ENCODE measurements around the gene KRTAP12-1.

Gene KRTAP12-1

DNA sequence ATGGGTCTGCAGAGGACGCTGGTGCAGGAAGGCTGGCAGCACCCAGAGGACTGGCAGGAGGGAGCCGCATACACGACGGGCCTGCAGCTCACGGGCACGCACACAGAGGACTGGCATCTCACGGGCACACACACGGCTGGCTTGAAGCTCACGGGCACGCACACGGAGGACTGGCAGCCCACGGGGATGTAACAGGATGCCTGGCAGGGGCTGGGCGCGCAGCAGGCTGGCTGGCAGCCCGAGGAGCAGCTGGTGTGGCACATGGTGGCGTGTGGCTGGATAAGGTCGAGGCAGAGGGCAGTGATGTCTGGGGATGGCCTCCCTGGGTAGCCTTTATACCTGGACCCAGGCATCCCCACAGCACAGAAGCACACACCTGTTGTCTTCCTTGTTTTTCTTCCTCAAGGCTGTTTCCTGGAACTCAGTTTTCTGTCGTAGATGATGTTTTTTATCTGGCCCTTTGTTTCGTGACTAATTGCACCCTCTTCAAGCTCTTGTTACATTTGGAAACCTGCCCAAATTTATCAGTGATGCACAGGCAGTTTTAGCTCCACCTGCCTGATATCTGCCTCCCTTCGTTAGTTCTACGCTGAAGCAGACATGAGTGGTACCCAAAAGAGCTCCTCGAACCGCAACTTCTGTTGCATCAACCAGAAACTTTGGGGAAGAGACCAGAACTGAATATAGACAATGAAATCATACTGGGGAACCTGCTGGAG, at the start of gene KRTAP12-1:
Gene KRTAP12-1 (minus strand): TSS at position 303 of the 719 bp plus-strand sequence. CDS start 40 bp downstream, at position 263.
- DNase-seq: peak; percentile 63 to 73

GRCh38 chr21:44730951-44731579, 49.1 kb upstream of the KRTAP12-1 start:
- no peak for DNase-seq

- no peak for DNase-seq
Measured at GRCh38 chr21:44730028-44730395, 48.0 kb upstream of the KRTAP12-1 start.

- no peak for DNase-seq
Measured at GRCh38 chr21:44729336-44730027, 47.5 kb upstream of the KRTAP12-1 start.

DNA sequence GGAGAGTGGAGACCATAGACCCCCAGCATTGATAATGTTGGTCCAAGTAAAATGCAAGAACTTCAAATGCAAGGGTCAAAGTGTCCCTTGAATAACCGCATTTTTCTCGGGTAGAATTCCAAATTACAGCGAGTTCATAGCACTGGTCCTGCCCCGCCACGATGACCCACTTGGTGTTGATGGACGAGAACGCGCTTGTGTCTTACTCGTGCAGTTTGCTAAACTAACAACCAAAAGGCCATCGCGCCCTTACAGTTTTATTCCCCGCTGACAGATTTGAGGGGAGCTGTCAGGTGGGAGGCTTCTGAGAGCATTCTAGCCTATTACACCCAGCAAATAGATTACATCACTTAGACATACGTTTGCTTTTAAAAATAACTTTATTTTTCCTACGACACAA, 46.8 kb upstream of the KRTAP12-1 start:
- no peak for DNase-seq

GRCh38 chr21:44727757-44728156, 45.8 kb upstream of the KRTAP12-1 start:
- no peak for DNase-seq

DNA sequence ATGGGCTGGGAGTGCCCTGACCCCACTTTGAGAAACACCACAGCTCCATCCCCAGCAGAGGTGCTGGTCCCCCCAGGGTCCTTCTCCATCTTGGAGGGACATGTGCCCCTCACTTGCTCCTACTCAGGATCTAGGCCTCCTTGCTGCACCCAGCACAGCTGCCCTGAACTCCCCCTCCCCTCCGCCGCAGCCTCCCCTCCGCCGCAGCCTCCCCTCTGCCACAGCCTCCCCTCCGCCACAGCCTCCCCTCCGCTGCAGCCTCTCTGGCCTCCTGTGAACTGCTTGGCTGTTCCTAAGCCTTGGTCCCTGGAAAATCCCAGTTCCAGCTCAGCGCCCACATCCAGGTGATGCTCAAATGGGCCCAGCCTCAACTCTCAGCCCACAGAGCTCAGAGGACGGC, 45.4 kb upstream of the KRTAP12-1 start:
- no peak for DNase-seq

GRCh38 chr21:44726826-44727225, 44.9 kb upstream of the KRTAP12-1 start:
- no peak for DNase-seq

DNA sequence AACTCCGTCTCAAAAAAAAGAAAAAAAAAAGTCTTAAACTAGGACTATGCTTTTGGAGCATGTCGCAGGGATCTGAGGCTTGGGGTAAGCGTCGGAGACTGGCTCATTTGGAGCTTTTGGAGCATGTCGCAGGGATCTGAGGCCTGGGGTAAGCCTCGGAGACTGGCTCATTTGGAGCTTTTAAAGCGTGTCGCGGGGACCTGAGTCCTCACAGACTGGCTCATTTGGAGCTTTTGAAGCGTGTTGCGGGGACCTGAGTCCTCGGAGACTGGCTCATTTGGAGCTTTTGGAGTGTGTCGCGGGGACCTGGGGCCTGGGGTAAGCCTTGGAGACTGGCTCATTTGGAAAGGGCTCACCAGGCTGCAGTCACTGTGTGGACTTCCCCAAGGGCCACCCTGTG, 43.0 kb upstream of the KRTAP12-1 start:
- no peak for DNase-seq

DNA sequence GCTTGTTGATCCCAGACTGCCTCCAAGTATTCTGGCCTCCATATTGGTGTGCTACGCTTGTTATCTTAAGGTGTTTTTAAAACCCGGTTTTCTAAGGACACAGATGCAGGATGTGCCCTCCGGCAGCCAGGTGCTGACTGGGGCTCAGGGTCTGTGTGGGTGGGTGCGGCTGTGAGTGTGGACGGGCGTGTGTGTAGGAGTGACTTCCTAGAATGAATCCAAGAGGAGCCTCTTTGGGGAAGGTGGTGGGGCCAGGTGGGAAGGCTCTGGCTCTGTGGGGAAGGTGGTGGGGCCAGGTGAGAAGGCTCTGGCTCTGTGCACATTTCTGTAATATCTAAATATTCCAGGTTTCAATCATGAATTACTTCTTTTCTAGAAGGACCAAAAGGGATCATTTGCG, 42.2 kb upstream of the KRTAP12-1 start:
- DNase-seq: no peak

GRCh38 chr21:44723177-44724131, 41.5 kb upstream of the KRTAP12-1 start:
- no peak for DNase-seq

DNA sequence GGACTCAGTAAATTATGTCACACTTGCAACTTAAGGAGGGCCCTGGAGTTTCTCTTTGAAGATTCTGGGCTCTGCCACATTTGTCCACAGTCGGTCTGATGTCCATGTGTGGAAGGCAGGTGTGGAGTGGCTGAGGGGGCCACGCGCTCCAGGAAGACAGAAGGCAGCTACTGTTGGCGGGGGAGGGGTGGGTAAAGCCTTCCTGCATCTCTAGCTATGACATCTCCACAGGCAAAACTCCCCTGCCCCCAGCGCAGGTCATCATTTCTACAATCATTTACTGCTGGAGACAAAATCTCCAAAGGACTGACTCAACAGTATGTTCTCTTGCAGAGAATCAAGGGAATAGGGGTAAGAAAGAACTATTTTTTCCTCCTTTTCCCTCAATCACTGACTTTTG, 40.8 kb upstream of the KRTAP12-1 start:
- peak in 1 of 2 experiments; percentile 39 for DNase-seq

DNA sequence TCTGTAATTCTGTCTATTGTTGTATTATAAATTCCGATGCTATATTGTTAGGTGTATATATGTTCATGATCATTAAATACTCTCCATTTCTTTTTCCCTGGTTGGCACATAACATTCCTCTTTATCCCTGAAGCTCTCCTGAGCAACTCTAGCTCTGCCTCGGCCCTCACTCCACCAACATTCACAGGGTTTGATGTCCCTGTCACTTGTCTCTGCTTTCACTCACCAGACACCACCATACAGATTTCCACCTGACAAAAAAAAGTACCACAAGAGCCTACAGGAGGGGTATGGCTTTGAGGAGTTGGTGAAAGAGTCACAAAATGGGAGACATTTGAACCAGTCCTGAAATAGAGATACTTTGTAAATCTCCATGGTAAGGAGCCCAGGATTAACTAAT, 38.2 kb upstream of the KRTAP12-1 start:
- DNase-seq: no peak

DNA sequence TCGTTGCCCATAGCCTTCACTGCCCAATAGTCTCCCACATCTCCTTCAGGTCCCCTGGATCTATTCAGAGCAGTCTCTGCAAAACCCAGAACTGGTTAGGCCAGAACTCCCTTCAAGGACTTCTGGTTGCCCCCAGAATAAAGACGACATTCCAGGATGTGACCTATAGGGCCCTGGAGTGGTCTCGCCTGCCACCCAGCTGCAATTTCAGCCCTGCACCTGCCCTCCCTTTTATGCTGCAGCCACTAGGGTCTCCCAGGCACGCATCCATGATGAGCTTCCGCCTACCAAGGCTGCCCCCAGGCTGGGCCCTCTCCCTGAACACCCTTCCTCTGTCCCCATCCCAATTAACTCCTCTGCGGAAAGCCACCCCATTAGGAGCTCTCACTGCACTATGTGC, 36.6 kb upstream of the KRTAP12-1 start:
- DNase-seq: no peak

DNA sequence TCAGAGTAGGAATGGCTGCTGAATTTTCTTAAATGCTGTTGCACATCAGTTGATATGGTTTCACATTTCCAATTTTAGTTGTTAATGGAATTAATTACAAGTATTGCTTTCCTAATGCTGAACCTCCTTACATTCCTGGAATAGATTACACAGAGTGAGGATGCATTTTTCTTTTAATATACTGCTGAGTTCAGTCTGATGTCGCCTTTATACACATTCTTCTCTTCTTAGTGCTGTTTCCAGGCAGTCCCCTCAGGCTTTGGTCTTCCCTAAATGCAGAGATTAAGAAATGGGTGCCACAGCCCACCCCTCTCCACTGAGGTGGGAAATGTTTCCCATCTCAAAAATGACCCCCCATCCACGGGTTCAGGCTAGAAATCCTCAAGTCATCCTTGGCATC, 36.1 kb upstream of the KRTAP12-1 start:
- no peak for DNase-seq

DNA sequence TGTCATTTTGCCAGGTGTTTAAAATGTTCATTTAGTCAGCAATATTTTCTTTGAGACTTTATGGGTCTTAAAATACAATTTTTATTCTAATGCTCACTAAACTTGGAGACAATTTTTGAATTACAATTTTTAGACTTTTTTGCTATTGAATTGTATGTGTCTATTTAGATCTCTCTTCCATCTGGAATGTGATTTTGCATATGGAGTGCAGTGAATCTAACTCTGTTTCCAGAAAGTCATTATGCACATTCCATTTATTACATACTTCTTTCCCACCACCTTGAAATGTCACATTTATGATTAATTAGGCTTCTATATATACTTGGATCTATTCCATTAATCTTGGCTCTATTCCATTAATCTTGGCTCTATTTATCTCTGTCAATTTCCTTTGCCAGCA, 35.0 kb upstream of the KRTAP12-1 start:
- DNase-seq: no peak

DNA sequence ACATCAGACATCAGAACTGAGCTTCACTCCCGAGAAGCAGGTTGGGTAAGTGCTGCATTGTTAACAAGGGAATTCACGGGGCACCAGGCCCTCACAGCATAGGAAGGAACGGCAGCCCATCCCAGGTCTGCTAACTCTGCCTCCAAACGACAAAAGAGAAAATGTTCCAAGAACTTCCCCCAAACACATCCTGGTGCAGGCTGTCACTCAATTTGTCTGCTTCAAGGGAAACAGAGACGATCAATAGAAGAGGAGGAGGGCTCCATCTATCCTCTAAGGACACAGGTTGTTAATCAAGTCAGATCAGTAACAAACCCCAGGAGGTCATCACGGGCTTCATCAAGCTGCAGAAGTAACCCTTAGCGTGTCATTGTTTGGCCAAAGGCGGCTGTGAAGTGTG, 32.9 kb upstream of the KRTAP12-1 start:
- no peak for DNase-seq

DNA sequence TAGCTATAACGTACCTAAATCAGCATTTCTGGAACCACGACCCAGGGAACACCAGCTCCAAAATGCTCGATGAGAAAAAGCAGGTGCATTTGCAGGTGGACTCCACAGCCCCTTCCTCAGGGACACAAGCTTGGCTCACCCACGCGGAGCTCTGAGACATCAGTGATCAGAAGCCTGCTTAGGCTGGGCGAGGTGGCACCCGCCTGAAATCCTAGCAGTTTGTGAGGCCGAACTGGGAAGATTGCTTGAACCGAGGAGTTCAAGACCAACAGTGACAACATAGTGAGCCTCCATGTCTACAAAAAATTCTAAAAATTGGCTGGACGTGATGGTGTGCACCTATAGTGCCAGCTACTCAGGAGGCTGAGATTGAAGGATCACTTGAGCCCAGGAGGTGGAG, 31.9 kb upstream of the KRTAP12-1 start:
- no peak for DNase-seq

- no peak for DNase-seq
Measured at GRCh38 chr21:44713130-44713529, 31.2 kb upstream of the KRTAP12-1 start.

DNA sequence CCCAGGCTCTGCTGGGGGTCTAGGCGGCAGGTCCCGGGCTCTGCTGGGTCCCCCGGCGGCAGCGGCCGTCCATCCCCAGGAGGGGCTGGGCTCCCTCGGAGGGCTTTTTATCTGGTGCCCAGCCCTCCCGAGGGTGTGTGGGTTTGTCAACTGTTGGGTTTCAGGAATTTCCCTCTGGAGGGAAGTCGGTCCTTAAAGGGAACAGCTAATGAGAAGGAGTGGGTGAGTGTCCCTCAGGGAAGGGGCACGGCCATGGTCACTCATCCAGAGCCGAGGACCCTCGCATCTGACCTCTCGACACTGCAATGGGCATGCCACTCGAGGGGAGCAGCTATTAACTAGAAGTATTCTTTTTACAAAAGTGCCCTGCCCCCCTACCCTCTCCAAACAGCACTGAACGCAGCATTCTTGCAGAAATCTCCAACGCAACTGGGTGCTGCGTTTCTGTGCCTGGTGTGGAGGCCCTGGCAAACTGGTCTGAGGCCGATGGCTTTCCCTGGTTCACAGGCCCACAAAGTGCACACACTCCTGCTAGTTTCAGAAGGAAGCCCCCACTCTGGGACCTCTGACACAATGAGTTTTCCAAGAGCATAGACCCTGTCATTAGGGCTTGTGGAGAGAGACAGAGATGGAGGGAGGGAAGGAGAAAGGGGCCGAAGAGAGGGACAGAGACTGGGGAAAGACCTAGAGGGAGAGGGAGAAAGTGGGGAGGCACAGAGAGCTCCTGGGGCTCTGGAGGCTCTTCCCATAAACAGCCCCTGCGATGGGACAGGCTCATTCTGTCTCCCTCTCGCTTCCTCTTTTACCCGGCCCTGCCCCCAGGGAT, 30.5 kb upstream of the KRTAP12-1 start:
- no peak for DNase-seq

DNA sequence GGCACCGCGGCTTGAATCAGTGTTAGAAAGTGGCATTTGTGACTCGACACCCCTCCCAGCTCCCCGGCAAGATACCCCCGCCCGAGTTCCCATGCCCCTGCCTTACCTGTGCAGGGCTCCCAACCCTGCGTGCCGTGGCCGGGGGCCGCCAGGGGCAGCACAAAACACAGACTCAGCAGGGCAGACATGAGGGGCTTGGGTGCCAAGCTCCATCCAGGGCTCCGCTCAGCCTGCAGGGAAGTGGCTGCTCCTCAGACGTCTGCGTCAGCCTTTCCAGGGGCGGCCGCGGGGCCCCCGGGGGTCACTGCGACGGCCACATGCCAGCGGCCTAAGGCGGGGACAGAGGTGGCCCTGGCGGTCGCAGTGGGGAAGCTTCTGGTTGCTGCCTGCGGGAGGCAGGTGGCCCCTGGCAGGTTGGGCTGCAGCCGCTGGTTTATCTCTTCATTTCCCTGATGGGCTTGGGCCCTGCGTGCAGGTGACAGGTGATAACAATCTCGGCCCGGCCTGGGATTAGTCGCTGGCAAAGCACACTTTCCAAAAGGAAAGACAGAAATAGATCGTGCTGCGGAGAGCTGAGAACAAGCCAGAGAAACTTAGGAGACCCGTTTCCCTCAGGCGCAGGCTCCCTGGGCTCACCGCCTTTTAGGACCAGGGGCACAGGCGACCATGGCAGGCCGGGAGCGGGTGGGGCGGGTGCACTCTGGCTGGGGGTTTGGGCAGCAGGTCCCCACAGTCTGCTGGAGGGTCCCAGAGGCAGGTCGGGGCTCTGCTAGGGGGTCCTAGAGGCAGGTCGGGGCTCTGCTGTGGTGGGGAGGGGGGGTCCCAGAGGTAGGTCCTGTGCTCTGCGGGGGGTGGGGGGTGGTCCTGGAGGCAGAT, 29.6 kb upstream of the KRTAP12-1 start, which contains the start of gene TSPEAR:
Gene TSPEAR (minus strand): TSS at position 246 of the 876 bp plus-strand sequence. CDS start 58 bp downstream, at position 188.
- no peak for DNase-seq
